ENCODE measurements around the gene S1PR5. TPM values are rescaled to one million over a fixed set of nuclear protein-coding genes. Genes with fewer than 3 reads are reported as not detected.

S1PR5 gene
- total and polyA plus RNA-seq, 2 of the 8 experiments (the other 6 are each of a cell fraction or from before 2014, with no cell fraction given): 2.4 to 8.6 TPM

- Histone ChIP-seq H2BK5ac (ENCODE audit: low read depth, low read length) (no peak overlapping the region), H3K4ac (replicated peaks; ENCODE audit: insufficient read length, low read depth, low read length) (peak overlapping the region; percentile 14), H4K91ac (replicated peaks; ENCODE audit: insufficient read length, low read length) (no peak overlapping the region), H3K23ac (ENCODE audit: insufficient read length) (no peak overlapping the region), H3K4me1 (replicated peaks in 1 of 4; ENCODE audit: control insufficient read depth in 3 of 4, insufficient read depth in 4 of 4, low read length in 3 of 4) (peaks cover 3 to 24% (median 13%) of the 10 kb centered on the region in 4 experiments), H3K14ac (ENCODE audit: insufficient read length) (no peak overlapping the region), H2BK12ac (ENCODE audit: low read depth, low read length) (no peak overlapping the region), H3K4me2 (ENCODE audit: insufficient read depth in 1 of 2, low read depth in 2 of 2, low read length in 2 of 2) (no peak overlapping the region), H3K9me3 (ENCODE audit: insufficient read depth in 2 of 2, low read depth in 1 of 2, low read length in 1 of 2) (no peaks in the 10 kb centered on the region), H4K5ac (ENCODE audit: insufficient read length, low read depth, low read length) (no peak overlapping the region), H4K20me1 (replicated peaks in 1 of 2; ENCODE audit: control insufficient read depth in 1 of 2, insufficient read depth in 2 of 2, low read length in 2 of 2) (peaks cover 0 to 8% of the 10 kb centered on the region in 2 experiments), H3K9ac (replicated peaks in 1 of 4; ENCODE audit: extremely low read depth in 1 of 4, low read depth in 3 of 4, low read length in 3 of 4) (no peak overlapping the region), H2BK20ac (ENCODE audit: low read length) (no peak overlapping the region), H3K56ac (replicated peaks; ENCODE audit: insufficient read length, low read depth, low read length) (no peak overlapping the region), H3K36me3 (ENCODE audit: control insufficient read depth in 2 of 4, insufficient read depth in 4 of 4, low read length in 3 of 4) (peaks cover 10 to 40% (median 21%) of the 10 kb centered on the region in 4 experiments), H2BK15ac (ENCODE audit: low read length) (no peak overlapping the region), H3K4me3 (ENCODE audit: extremely low read depth in 1 of 4, insufficient read depth in 2 of 4, low read depth in 3 of 4, low read length in 4 of 4) (no peak overlapping the region), H2AK5ac (ENCODE audit: low read depth, low read length) (no peak overlapping the region), H3K79me1 (ENCODE audit: low read depth, low read length) (peaks cover 11% of the 10 kb centered on the region), H2AFZ (ENCODE audit: low read length) (no peak overlapping the region), H3K27me3 (replicated peaks in 1 of 4; ENCODE audit: control insufficient read depth in 3 of 4, extremely low read depth in 1 of 4, insufficient read depth in 3 of 4, low read length in 3 of 4) (no peaks in the 10 kb centered on the region), H2BK120ac (replicated peaks; ENCODE audit: low read depth, low read length) (no peak overlapping the region), H3K18ac (ENCODE audit: extremely low read depth, low read length) (no peak overlapping the region), H3K27ac (ENCODE audit: low read depth, low read length) (no peak overlapping the region), H4K8ac (ENCODE audit: extremely low read depth, insufficient read depth, low read length) (no peak overlapping the region), H3K23me2 (ENCODE audit: low read depth, low read length) (peaks cover 3% of the 10 kb centered on the region; the same call in 1 of the 2 replicates), H3K79me2 (ENCODE audit: control insufficient read depth in 1 of 2, insufficient read depth in 2 of 2, low read length in 2 of 2) (peaks cover 0 to 45% of the 10 kb centered on the region in 2 experiments; a peak in 2 of 4 replicates)
- 97% methylated on average over 4 of the region's 4 CpGs; no CpG with 5 or more reads in 1 of the 2 experiments for WGBS, 2 experiments (ENCODE audit: extremely low coverage in 1 of 2, insufficient coverage in 1 of 2, insufficient read length in 1 of 2, insufficient replicate concordance in 2 of 2, low coverage in 1 of 2, low lambda C conversion rate in 2 of 2, missing lambda C conversion rate in 1 of 2)
- FAIRE-seq (no peak), DNase-seq (ENCODE audit: low read depth in 1 of 2, low spot score in 2 of 2) (no peak)
- ChIA-PET CTCF (ENCODE audit: partially characterized antibody) (interaction anchor here (1.0 to 10.7 kb wide), 6 partner anchors 8 to 95 kb away, joined by 3 to 78 read pairs (median 4); no protein-coding TSS in a partner anchor), POLR2A (ENCODE audit: partially characterized antibody) (interaction anchor here (0.8 to 2.4 kb wide), 8 partner anchors 9 to 125 kb away, joined by 3 to 8 read pairs (median 4); partner anchors contain the start of gene KRI1)
- TF ChIP-seq MAX (IDR thresholded peaks at IDR 0.05) (no peak), TAF1 (IDR thresholded peaks at IDR 0.05; ENCODE audit: low read depth, low read length) (no peak), MAFK (IDR thresholded peaks at IDR 0.05; ENCODE audit: low read depth, low read length) (no peak), POU5F1 (IDR thresholded peaks at IDR 0.05; ENCODE audit: low read depth, low read length) (no peak), CTBP2 (IDR thresholded peaks at IDR 0.05; ENCODE audit: borderline replicate concordance, insufficient read depth, insufficient read length, low read length) (no peak), CBX5 (IDR thresholded peaks at IDR 0.05; ENCODE audit: low read depth, low read length) (no peak), CHD2 (IDR thresholded peaks at IDR 0.05; ENCODE audit: low read length) (no peak), KDM1A (IDR thresholded peaks at IDR 0.05; ENCODE audit: borderline replicate concordance, low read length) (no peak), BCL11A (IDR thresholded peaks at IDR 0.05; ENCODE audit: low read depth in 2 of 2, low read length in 2 of 2) (no peak), RBBP5 (IDR thresholded peaks at IDR 0.05; ENCODE audit: borderline replicate concordance, low read depth, low read length) (no peak), KDM4A (IDR thresholded peaks at IDR 0.05; ENCODE audit: low read depth, low read length, severe bottlenecking) (no peak)
Observed at GRCh38 chr19:10497371-10497770, 19.9 kb downstream of the S1PR5 start.

All from H1 (cell line).